A549 (cell line): ENCODE results near the gene BLID.

Experiments used
- BHLHE40 ChIP-seq: IDR thresholded peaks from 2 replicates; pipeline ENCODE4 v1.6.1; 2012; ENCODE audit warnings: low read depth, low read length, inconsistent platforms
- RCOR1 ChIP-seq: fragments of 150-350 bp; IDR thresholded peaks from 2 replicates; pipeline ENCODE4 v1.6.1; 2014; ENCODE audit warnings: antibody characterized with exemption, low read length, low read depth

DNA sequence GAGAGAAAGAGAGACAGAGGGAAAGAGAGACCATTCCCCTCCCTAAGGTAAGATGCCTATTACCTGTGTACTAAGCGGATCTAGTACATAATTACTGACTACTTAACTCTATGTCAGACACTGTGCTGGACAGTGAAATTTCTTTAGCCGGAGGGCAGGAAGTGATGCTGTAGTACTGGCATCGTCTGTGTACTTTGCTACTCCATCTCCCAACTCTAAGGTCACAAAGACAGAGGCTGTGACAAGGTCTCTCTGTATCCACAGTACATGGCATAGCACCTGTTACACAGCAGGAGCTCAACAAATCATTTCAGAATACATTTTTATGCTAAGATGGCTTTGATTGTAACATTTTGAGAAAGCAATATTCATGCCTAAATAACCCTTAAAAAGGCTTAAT, 9.0 kb downstream of the BLID start:
- TF ChIP-seq BHLHE40, result no peak
- no peak for TF ChIP-seq RCOR1
